ENCODE data around the gene COX6A2. TPM values are rescaled to one million over a fixed set of nuclear protein-coding genes. Genes with fewer than 3 reads are reported as not detected.

The COX6A2 gene
- total RNA-seq, 1 experiment from 2014 or later, result not detected

GRCh38 chr16:31464348-31464769 lies 36.2 kb upstream of the COX6A2 start:
- Histone ChIP-seq H3K18ac (ENCODE audit: insufficient read length, low read depth, low read length) (no peak overlapping the region), H3K56ac (ENCODE audit: insufficient read length, low read depth, low read length) (no peak overlapping the region), H4K8ac (replicated peaks; ENCODE audit: insufficient read length, low read depth, low read length) (no peak overlapping the region), H4K5ac (ENCODE audit: insufficient read length, low read depth, low read length) (no peak overlapping the region), H4K20me1 (ENCODE audit: control insufficient read depth, insufficient read depth, insufficient read length) (no peaks in the 10 kb centered on the region), H3K23ac (ENCODE audit: insufficient read length, low read depth, low read length) (no peak overlapping the region), H4K91ac (ENCODE audit: insufficient read length, low read depth, low read length) (no peak overlapping the region), H2AK5ac (ENCODE audit: insufficient read length, low read length) (no peak overlapping the region), H3K27ac (ENCODE audit: insufficient read length, low read depth, low read length) (no peak overlapping the region), H2BK20ac (ENCODE audit: low read depth, low read length, poor library complexity, severe bottlenecking) (no peak overlapping the region), H3K4me1 (ENCODE audit: insufficient read depth, low read length) (no peaks in the 10 kb centered on the region), H3K23me2 (ENCODE audit: insufficient read length, low read depth, low read length, poor library complexity, severe bottlenecking) (no peaks in the 10 kb centered on the region), H3T11ph (ENCODE audit: low read length) (no peak overlapping the region), H2BK5ac (ENCODE audit: insufficient read length, low read length) (no peak overlapping the region), H3K4me2 (ENCODE audit: insufficient read depth, insufficient read length, low read length) (no peak overlapping the region), H2BK15ac (ENCODE audit: low read depth, low read length) (no peak overlapping the region), H2BK120ac (ENCODE audit: low read depth, low read length, poor library complexity, severe bottlenecking) (no peak overlapping the region), H3K9me3 (ENCODE audit: control insufficient read depth, low read depth, low read length) (no peaks in the 10 kb centered on the region), H3K4ac (ENCODE audit: low read depth, low read length) (no peak overlapping the region), H3K27me3 (ENCODE audit: insufficient read depth, low read length) (no peaks in the 10 kb centered on the region), H2BK12ac (ENCODE audit: insufficient read length, low read depth, low read length) (no peak overlapping the region), H2AFZ (ENCODE audit: low read length) (no peak overlapping the region), H3K9ac (ENCODE audit: extremely low read depth, insufficient read length, low read length) (no peak overlapping the region), H3K79me1 (ENCODE audit: insufficient read depth, low read depth, low read length, poor library complexity, severe bottlenecking) (no peaks in the 10 kb centered on the region), H3K79me2 (ENCODE audit: insufficient read depth, low read length) (no peaks in the 10 kb centered on the region), H3K14ac (ENCODE audit: insufficient read depth, low read length) (no peak overlapping the region)
- no CpG with 5 or more reads among the region's 36 CpGs for WGBS (ENCODE audit: extremely low coverage, insufficient read length, low lambda C conversion rate)
- peaks cover 2 to 5% of the 10 kb centered on the region in 2 experiments; a peak in 2 of 4 replicates for H3K4me1 Mint-ChIP-seq
- H3K27ac Mint-ChIP-seq, result no peak overlapping the region
- TF ChIP-seq, protein P1, sequence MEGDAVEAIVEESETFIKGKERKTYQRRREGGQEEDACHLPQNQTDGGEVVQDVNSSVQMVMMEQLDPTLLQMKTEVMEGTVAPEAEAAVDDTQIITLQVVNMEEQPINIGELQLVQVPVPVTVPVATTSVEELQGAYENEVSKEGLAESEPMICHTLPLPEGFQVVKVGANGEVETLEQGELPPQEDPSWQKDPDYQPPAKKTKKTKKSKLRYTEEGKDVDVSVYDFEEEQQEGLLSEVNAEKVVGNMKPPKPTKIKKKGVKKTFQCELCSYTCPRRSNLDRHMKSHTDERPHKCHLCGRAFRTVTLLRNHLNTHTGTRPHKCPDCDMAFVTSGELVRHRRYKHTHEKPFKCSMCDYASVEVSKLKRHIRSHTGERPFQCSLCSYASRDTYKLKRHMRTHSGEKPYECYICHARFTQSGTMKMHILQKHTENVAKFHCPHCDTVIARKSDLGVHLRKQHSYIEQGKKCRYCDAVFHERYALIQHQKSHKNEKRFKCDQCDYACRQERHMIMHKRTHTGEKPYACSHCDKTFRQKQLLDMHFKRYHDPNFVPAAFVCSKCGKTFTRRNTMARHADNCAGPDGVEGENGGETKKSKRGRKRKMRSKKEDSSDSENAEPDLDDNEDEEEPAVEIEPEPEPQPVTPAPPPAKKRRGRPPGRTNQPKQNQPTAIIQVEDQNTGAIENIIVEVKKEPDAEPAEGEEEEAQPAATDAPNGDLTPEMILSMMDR (conservative IDR thresholded peaks at IDR 0.05), result no peak
- no peak for DNase-seq
- no peaks in the 10 kb centered on the region; the same call in 1 of the 2 replicates for H3K27me3 Mint-ChIP-seq (ENCODE audit: low read depth)
- peaks cover 3 to 34% (median 29%) of the 10 kb centered on the region in 3 experiments for H3K36me3 Mint-ChIP-seq (ENCODE audit: insufficient read depth in 1 of 3, low read depth in 3 of 3)
- peaks cover 0 to 2% of the 10 kb centered on the region in 2 experiments; a peak in 1 of 5 replicates for H3K9me3 Mint-ChIP-seq
- no peak overlapping the region for H3K4me3 Mint-ChIP-seq

Data from H9 (cell line).